CD4-positive, alpha-beta T cell (primary cell): ENCODE measurements around the gene TXLNA. TPM values are rescaled to one million over a fixed set of nuclear protein-coding genes. Genes with fewer than 3 reads are reported as not detected.

Experiments used
- ATAC-seq: fragments of 200-7000 bp; cut with Tn5 transposase; one replicate; pipeline ENCODE4 v1.10.0; 2022; ENCODE audit warnings: mild to moderate bottlenecking; ENCODE audit not compliant: poor library complexity
- CTCF ChIA-PET: fragments of 350-600 bp; sonication (Branson Sonifier 250); formaldehyde crosslinking; loops from one replicate; lab custom pipeline; 2021; ENCODE audit warnings: antibody characterized with exemption, inconsistent platforms; lab: Charles Lee
- POLR2A ChIA-PET: fragments of 350-600 bp; sonication (Branson Sonifier 250); formaldehyde crosslinking; loops from one replicate; lab custom pipeline; 2021; ENCODE audit warnings: antibody characterized with exemption, inconsistent platforms; lab: Charles Lee
- DNase-seq, 14 experiments: peaks; one replicate each; pipeline ENCODE4 v3.0.0-alpha.2; 2013 to 2020; ENCODE audit warnings: mixed read lengths in 2 of 14
- H3K27ac ChIP-seq, 2 donors: one replicate each; pipeline versions ENCODE4 v1.5.1 to v1.7.0; 2013; ENCODE audit warnings: low read length in 2 of 2, low read depth in 1 of 2, mild to moderate bottlenecking in 1 of 2
- H3K27me3 ChIP-seq, 2 experiments: 1 replicate in 1 of 2; 2 replicates in 1 of 2; pipeline versions ENCODE4 v1.6.1 to v1.7.0; 2013; ENCODE audit warnings: low read length in 2 of 2, control low read depth in 1 of 2, mild to moderate bottlenecking in 1 of 2, moderate library complexity in 1 of 2; ENCODE audit not compliant: insufficient read depth in 2 of 2, control insufficient read depth in 1 of 2
- H3K36me3 ChIP-seq: one replicate; pipeline ENCODE4 v1.6.1; 2013; ENCODE audit warnings: low read length, control low read depth; ENCODE audit not compliant: insufficient read depth
- H3K4me1 ChIP-seq: one replicate; pipeline ENCODE4 v1.6.1; 2013; ENCODE audit warnings: low read length, control low read depth; ENCODE audit not compliant: insufficient read depth
- H3K4me3 ChIP-seq: one replicate; pipeline ENCODE4 v1.5.1; 2013; ENCODE audit warnings: mild to moderate bottlenecking, low read length, moderate library complexity
- H3K9me3 ChIP-seq, 2 experiments: 1 replicate in 1 of 2; 2 replicates in 1 of 2; pipeline versions ENCODE4 v1.6.1 to v1.7.0; 2013; ENCODE audit warnings: low read length in 2 of 2, mild to moderate bottlenecking in 2 of 2, control low read depth in 1 of 2, moderate library complexity in 1 of 2; ENCODE audit not compliant: control insufficient read depth in 1 of 2, insufficient read depth in 1 of 2
- H3K27ac Mint-ChIP-seq: one replicate; pipeline ENCODE4 v1.8.0; 2020; ENCODE audit warnings: mixed read lengths
- H3K27me3 Mint-ChIP-seq: one replicate; pipeline ENCODE4 v1.8.0; 2021; ENCODE audit warnings: mixed read lengths
- H3K36me3 Mint-ChIP-seq: one replicate; pipeline ENCODE4 v1.8.0; 2021; ENCODE audit warnings: low read depth, mixed read lengths
- H3K4me1 Mint-ChIP-seq: one replicate; pipeline ENCODE4 v1.8.0; 2021; ENCODE audit warnings: low read depth, mixed read lengths
- H3K4me3 Mint-ChIP-seq: one replicate; pipeline ENCODE4 v1.8.0; 2020; ENCODE audit warnings: mild to moderate bottlenecking, mixed read lengths
- H3K9me3 Mint-ChIP-seq: one replicate; pipeline ENCODE4 v1.8.0; 2020; ENCODE audit warnings: mixed read lengths
- CTCF ChIP-seq: fragments of 200-600 bp; IDR thresholded peaks from one replicate; pipeline ENCODE4 v1.8.0; 2022; ENCODE audit warnings: antibody characterized with exemption, mild to moderate bottlenecking
- intact Hi-C, 2 experiments: fragments of 100-400 bp; cut with DNase I in 1 of 2; cut with micrococcal nuclease in 1 of 2; formaldehyde crosslinking; loops; one replicate each; pipeline versions ENCODE4 v1.15.1 to v1.9.0; 2023 to 2025; cut with DNase I, micrococcal nuclease
- total RNA-seq, 174 experiments: library from RNA in 2 of 174; stranded (reverse) in 2 of 174; gene quantifications; one replicate each; pipeline ENCODE4 v1.2.3 and lab custom pipeline; 2021 to 2026

Gene TXLNA
- total RNA-seq, 2 experiments from 2014 or later, result 6.3 to 6.4 TPM

DNA sequence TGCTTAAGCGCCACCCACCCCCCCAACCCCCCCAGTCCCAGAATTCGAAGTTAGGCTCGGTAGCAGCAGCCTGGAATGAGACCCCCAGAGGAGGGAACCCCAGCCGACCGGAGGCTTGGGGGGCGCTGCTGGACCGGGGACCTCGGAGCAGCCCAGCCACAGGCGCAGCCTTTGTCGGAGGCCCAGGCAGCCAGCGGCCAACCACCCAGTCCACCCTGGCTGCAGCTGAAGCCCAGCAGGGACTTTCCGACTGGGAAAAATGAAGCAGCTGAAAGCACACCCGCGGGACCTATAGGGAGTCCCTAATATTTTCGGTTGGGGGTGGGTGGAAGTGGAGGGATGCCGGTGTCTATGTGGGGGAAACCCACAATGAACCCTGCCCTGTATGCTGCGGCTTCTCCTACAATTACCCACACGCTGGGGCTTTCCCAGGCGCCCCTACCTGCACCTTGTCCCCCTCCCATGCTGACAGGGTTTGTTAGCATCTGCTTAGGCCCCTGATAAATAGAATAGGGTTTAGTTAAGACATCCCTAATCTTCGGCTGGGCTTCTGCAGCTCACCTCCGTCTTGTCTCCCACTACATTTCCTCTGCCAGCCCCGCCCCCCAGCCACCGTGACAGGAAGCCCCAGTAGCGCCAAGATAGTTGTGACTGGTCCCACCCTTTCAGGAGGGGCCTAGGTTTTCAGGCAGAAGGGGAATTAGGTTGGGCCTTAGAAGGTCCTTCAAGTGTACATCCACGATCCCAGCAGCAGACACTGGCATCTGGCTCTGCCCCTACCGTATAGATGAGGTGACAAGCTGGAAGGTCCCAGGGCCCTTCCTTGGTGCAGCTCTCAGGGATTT is 21.8 kb downstream of the TXLNA start:
- H3K27ac Mint-ChIP-seq, result peak overlapping the region; percentile 95

DNA sequence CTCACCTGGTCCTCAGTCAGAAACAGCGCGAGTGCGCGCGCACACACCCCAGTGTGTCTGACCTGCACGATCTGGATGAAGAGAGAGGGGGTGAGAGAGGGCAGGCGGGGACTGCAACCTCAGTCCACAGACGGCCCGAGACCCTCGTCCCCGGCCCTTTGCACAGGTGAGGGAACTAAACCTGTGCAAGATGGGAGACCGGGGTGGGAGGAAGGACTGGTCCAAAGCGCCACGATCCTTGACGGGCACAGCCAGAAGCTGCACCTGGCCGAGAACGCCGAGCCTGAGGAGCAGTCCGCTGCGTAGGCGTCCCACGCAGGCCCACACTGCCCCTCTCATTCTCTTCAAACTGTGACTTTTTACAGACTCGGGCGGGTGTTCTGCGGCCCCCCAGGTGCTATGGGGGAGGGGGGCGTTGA is 25.5 kb downstream of the TXLNA start:
- peaks cover 13% of the 10 kb centered on the region for H3K36me3 ChIP-seq
- Mint-ChIP-seq H3K4me1 (peaks cover 44% of the 10 kb centered on the region), H3K27ac (peak overlapping the region; percentile 87), H3K36me3 (peaks cover 23% of the 10 kb centered on the region), H3K4me3 (peak overlapping the region; percentile 48), H3K27me3 (no peaks in the 10 kb centered on the region), H3K9me3 (no peaks in the 10 kb centered on the region)
- intact Hi-C loops, result loop anchor here (5.0 to 10.0 kb wide), 3 partner anchors 87 to 560 kb away; partner anchors contain the start of genes HDAC1 (in 1 of the 2), KPNA6 (in 1 of the 2) and PEF1 (in 1 of the 2)
- ChIA-PET POLR2A (interaction anchor here (0.7 to 2.8 kb wide), 8 partner anchors 9 to 190 kb away, joined by 3 to 14 read pairs (median 8); partner anchors contain the start of genes BSDC1, MARCKSL1 and TMEM39B), CTCF (interaction anchor here (1.2 to 2.0 kb wide), 3 partner anchors 11 to 196 kb away, joined by 3 to 8 read pairs (median 4); no protein-coding TSS in a partner anchor)
- DNase-seq (peak in 2 of 14 experiments; percentile 2 to 46), ATAC-seq (no peak)
- H3K4me3 ChIP-seq, result peak overlapping the region; percentile 90
- no peaks in the 10 kb centered on the region for H3K9me3 ChIP-seq
- H3K27ac ChIP-seq, result peak overlapping the region; percentile 33 to 49
- no peak for TF ChIP-seq CTCF
- H3K4me1 ChIP-seq, result peaks cover 62% of the 10 kb centered on the region
- H3K27me3 ChIP-seq, result no peaks in the 10 kb centered on the region

More for the DNA sequence above, 21.8 kb downstream of the TXLNA start:
- Histone ChIP-seq H3K27me3 (no peaks in the 10 kb centered on the region), H3K9me3 (no peaks in the 10 kb centered on the region), H3K4me3 (peak overlapping the region; percentile 87), H3K4me1 (peaks cover 73% of the 10 kb centered on the region), H3K36me3 (peaks cover 30% of the 10 kb centered on the region), H3K27ac (peak overlapping the region; percentile 81 to 97)
- peaks cover 64% of the 10 kb centered on the region for H3K4me1 Mint-ChIP-seq
- H3K36me3 Mint-ChIP-seq, result peaks cover 32% of the 10 kb centered on the region
- POLR2A ChIA-PET, result interaction anchor here (0.5 to 3.5 kb wide), 20 partner anchors 9 to 1217 kb away, joined by 3 to 41 read pairs (median 6); partner anchors contain the start of genes BSDC1, HDAC1, KHDRBS1 and KPNA6
- ATAC-seq (peak; percentile 59), DNase-seq (peak; percentile 51 to 92 (median 79))
- no peaks in the 10 kb centered on the region for H3K27me3 Mint-ChIP-seq
- CTCF ChIA-PET, result interaction anchor here (0.9 to 1.5 kb wide), 9 partner anchors 15 to 193 kb away, joined by 3 to 8 read pairs (median 3); partner anchors contain the start of gene BSDC1
- no peaks in the 10 kb centered on the region for H3K9me3 Mint-ChIP-seq
- peak overlapping the region; percentile 82 for H3K4me3 Mint-ChIP-seq
- intact Hi-C loops, result loop anchor here (2.0 to 10.0 kb wide), 5 partner anchors 20 to 556 kb away; partner anchors contain the start of genes HDAC1 (in 1 of the 2), KPNA6 (in 1 of the 2), LCK (in 1 of the 2) and PEF1 (in 1 of the 2)
- no peak for TF ChIP-seq CTCF
